H1 (cell line): ENCODE results near the gene AGAP1. TPM values are rescaled to one million over a fixed set of nuclear protein-coding genes. Genes with fewer than 3 reads are reported as not detected.

Experiments used
- GABPA ChIP-seq: IDR thresholded peaks from 2 replicates; pipeline ENCODE4 v1.6.1; 2011; ENCODE audit warnings: mild to moderate bottlenecking, low read length, moderate library complexity, borderline replicate concordance; ENCODE audit not compliant: insufficient read depth
- MAFK ChIP-seq: IDR thresholded peaks from 2 replicates; pipeline ENCODE4 v1.6.1; 2012; ENCODE audit warnings: low read depth, mild to moderate bottlenecking, improper control_type of control experiment, low read length
- POLR2AphosphoS5 ChIP-seq: IDR thresholded peaks from 2 replicates; pipeline ENCODE4 v1.6.1; 2011; ENCODE audit warnings: low read depth, low read length
- polyA plus RNA-seq, 7 experiments: library from polyadenylated mRNA; depleted of rRNA in 3 of 7; stranded (reverse) in 5 of 7; unstranded in 2 of 7; fragments of >200 nt in 5 of 7; fragments of 200-250 nt in 2 of 7; gene quantifications; 1 replicate in 5 of 7; 2 replicates in 1 of 7; 4 replicates in 1 of 7; pipeline versions ENCODE4 v1.2.1 to v1.2.3, GENCODE V29; 2011 to 2013; ENCODE audit warnings: missing spikeins in 2 of 7, mixed read lengths in 2 of 7
- total RNA-seq: library from RNA; stranded (reverse); fragmentation: NEBNext Ultra II Directional; extraction: Animal tissue kit (Norgen Biotek cat#: 25700); gene quantifications from 2 replicates; pipeline ENCODE4 v1.2.1, GENCODE V29; 2021
- TF ChIP-seq, protein P1 (sequence below): fragments of 300-600 bp; sonication (generic); IDR thresholded peaks from 2 replicates; pipeline ENCODE4 v1.7.1; 2012; ENCODE audit warnings: low read length, moderate library complexity, mild to moderate bottlenecking, inconsistent platforms; ENCODE audit not compliant: insufficient replicate concordance
- TF ChIP-seq, protein P2 (sequence below): IDR thresholded peaks from 2 replicates; pipeline ENCODE4 v1.6.1; 2012; ENCODE audit warnings: low read length, inconsistent platforms

The AGAP1 gene
- total and polyA plus RNA-seq, 2 of the 8 experiments (the other 6 are each of a cell fraction or from before 2014, with no cell fraction given) = 18.1 to 39.4 TPM

DNA sequence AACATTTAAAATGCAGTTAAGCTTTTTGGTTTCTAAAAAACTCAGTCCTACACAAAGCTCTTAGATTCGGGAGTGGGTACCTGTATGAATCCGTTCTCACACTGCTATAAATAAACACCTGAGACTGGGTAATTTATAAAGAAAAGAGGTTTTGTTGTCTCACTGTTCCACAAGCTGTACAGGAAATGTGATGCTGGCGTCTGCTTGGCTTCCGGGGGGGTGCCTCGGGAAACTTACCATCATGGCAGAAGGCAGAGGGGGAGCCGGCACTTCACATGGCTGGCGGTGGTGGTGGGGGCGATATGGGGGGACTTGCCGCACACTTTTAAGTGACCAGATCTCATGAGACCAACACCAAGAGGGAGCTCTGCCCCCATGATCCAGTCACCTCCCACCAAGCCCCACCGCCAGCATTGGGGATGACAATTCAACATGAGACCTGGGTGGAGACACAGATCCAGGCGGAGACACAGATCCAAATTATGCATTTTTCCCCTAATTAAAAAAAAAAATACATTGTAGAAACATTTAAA, 451.8 kb downstream of the AGAP1 start (continued):
- TF ChIP-seq, protein P1, sequence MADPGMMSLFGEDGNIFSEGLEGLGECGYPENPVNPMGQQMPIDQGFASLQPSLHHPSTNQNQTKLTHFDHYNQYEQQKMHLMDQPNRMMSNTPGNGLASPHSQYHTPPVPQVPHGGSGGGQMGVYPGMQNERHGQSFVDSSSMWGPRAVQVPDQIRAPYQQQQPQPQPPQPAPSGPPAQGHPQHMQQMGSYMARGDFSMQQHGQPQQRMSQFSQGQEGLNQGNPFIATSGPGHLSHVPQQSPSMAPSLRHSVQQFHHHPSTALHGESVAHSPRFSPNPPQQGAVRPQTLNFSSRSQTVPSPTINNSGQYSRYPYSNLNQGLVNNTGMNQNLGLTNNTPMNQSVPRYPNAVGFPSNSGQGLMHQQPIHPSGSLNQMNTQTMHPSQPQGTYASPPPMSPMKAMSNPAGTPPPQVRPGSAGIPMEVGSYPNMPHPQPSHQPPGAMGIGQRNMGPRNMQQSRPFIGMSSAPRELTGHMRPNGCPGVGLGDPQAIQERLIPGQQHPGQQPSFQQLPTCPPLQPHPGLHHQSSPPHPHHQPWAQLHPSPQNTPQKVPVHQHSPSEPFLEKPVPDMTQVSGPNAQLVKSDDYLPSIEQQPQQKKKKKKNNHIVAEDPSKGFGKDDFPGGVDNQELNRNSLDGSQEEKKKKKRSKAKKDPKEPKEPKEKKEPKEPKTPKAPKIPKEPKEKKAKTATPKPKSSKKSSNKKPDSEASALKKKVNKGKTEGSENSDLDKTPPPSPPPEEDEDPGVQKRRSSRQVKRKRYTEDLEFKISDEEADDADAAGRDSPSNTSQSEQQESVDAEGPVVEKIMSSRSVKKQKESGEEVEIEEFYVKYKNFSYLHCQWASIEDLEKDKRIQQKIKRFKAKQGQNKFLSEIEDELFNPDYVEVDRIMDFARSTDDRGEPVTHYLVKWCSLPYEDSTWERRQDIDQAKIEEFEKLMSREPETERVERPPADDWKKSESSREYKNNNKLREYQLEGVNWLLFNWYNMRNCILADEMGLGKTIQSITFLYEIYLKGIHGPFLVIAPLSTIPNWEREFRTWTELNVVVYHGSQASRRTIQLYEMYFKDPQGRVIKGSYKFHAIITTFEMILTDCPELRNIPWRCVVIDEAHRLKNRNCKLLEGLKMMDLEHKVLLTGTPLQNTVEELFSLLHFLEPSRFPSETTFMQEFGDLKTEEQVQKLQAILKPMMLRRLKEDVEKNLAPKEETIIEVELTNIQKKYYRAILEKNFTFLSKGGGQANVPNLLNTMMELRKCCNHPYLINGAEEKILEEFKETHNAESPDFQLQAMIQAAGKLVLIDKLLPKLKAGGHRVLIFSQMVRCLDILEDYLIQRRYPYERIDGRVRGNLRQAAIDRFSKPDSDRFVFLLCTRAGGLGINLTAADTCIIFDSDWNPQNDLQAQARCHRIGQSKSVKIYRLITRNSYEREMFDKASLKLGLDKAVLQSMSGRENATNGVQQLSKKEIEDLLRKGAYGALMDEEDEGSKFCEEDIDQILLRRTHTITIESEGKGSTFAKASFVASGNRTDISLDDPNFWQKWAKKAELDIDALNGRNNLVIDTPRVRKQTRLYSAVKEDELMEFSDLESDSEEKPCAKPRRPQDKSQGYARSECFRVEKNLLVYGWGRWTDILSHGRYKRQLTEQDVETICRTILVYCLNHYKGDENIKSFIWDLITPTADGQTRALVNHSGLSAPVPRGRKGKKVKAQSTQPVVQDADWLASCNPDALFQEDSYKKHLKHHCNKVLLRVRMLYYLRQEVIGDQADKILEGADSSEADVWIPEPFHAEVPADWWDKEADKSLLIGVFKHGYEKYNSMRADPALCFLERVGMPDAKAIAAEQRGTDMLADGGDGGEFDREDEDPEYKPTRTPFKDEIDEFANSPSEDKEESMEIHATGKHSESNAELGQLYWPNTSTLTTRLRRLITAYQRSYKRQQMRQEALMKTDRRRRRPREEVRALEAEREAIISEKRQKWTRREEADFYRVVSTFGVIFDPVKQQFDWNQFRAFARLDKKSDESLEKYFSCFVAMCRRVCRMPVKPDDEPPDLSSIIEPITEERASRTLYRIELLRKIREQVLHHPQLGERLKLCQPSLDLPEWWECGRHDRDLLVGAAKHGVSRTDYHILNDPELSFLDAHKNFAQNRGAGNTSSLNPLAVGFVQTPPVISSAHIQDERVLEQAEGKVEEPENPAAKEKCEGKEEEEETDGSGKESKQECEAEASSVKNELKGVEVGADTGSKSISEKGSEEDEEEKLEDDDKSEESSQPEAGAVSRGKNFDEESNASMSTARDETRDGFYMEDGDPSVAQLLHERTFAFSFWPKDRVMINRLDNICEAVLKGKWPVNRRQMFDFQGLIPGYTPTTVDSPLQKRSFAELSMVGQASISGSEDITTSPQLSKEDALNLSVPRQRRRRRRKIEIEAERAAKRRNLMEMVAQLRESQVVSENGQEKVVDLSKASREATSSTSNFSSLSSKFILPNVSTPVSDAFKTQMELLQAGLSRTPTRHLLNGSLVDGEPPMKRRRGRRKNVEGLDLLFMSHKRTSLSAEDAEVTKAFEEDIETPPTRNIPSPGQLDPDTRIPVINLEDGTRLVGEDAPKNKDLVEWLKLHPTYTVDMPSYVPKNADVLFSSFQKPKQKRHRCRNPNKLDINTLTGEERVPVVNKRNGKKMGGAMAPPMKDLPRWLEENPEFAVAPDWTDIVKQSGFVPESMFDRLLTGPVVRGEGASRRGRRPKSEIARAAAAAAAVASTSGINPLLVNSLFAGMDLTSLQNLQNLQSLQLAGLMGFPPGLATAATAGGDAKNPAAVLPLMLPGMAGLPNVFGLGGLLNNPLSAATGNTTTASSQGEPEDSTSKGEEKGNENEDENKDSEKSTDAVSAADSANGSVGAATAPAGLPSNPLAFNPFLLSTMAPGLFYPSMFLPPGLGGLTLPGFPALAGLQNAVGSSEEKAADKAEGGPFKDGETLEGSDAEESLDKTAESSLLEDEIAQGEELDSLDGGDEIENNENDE = no peak
- TF ChIP-seq, protein P2, sequence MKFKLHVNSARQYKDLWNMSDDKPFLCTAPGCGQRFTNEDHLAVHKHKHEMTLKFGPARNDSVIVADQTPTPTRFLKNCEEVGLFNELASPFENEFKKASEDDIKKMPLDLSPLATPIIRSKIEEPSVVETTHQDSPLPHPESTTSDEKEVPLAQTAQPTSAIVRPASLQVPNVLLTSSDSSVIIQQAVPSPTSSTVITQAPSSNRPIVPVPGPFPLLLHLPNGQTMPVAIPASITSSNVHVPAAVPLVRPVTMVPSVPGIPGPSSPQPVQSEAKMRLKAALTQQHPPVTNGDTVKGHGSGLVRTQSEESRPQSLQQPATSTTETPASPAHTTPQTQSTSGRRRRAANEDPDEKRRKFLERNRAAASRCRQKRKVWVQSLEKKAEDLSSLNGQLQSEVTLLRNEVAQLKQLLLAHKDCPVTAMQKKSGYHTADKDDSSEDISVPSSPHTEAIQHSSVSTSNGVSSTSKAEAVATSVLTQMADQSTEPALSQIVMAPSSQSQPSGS = no peak
- TF ChIP-seq POLR2AphosphoS5 (no peak), MAFK (no peak), GABPA (no peak)
